KBM-7 (cell line): Measurements from ENCODE around the gene RALB.

Experiments
- DNase-seq: peaks from one replicate; pipeline ENCODE4 v3.0.0-alpha.2; 2015
- in situ Hi-C: fragments of 300-500 bp; cut with MboI; formaldehyde crosslinking; loops from 2 replicates; pipeline ENCODE4 v1.14.3; 2020; ENCODE audit warnings: low sequenced_read_pairs, low pct_unique_long_range_greater_than_20kb, mixed read lengths

The RALB gene

DNA sequence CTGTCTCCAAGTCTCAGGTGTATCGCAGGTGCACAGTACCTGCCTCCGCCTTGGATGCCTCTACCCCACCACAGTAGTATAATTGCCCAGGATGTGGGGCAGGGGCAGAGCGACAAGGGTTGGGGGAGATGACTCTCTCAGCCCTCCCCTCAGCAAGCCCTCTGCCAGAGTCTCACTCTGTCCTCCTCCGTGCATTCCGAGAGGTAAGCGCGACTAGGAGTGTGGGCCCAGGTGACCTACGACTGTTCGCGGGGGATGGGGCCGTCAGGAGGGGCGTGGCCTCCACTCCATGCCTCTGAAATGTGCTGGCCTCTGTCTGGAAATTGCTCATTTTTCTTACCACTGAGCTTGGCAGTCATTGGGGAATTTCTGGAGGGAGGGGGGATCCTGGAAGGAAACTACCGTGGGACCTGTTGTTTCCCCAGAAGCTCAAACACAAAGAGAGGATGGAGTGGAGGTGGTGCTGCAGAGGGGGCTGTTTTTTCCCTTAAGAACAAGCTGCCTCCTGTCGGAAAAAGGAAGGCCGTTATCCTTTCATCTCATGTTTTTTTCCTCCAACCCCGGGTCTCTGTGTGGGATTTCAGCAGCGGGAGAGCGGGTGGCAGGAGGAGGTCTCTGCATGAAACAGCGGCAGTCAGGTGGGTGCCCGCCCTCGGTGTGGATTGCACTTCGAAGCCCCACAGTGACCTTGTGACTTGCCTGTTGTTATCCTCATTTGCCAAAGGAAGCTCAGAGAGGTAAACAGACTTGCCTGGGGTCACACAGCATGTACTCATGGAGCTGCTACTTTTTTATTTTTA, 13.0 kb upstream of the RALB start:
- no peak for DNase-seq
- in situ Hi-C loops: no loop called here

DNA sequence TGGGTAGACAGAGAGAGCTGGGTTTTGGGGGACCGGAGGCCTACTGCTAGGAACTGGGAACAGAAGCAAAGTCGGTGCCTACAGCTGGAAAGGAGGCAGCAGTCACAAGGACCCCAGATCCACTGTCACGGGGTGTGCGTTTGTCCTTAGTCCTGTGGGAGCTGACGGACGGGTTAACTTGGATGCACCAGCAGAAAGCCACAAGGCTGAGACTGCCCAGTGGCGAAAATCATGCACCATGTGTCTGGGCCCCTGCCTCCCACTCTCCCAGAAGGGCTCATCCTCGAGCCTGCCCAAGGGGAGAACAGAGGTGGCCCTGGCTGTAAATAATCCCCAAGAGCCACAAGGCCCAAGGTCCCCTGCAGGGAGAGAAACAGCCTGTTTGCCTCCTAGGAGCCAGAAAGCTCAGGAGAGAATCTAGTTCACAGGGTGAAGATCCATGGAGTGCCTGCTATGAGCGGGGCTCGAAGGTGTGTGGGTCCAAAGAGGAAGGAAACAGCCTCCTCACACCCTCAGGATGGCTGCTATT, 11.7 kb upstream of the RALB start:
- in situ Hi-C loops: no loop called here
- no peak for DNase-seq

DNA sequence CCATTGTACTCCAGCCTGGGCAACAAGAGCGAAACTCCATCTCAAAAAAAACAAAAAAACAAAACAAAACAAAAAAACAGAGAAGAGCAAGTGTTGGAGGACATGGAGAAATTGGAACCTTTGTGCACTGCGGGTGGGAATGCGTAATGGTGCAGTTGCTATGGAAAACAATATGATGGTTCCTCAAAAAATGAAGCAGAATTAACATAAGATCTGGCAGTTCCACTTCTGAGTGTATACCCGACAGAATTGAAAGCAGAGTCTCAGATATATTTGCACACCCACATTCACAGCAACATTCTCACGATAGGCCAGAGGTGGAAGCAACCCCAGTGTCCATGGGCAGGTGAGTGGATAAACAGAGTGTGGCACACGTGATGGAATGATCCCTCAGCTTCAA, 11.0 kb upstream of the RALB start:
- in situ Hi-C loops: no loop called here
- no peak for DNase-seq

DNA sequence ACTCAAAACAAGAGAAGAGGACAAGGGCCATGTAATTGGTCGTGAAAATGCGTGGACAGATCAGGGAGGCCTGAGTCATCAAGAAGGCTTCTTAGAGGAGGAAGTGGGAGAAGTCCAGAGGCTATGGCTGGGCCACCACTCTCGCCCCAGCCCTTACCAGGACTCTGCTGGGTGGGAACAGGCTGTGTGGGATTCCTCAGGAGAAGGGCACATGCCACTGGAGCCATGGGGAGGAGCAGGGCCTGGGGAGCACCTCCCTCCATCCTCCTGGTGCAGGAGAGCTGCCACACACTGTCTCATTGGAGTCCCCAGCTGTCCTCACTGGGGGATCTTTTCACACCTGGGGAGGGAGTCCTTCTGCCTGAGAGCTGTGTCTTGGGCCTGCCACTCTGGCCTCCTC, 9.4 kb upstream of the RALB start:
- in situ Hi-C loops: no loop called here
- DNase-seq: no peak

DNA sequence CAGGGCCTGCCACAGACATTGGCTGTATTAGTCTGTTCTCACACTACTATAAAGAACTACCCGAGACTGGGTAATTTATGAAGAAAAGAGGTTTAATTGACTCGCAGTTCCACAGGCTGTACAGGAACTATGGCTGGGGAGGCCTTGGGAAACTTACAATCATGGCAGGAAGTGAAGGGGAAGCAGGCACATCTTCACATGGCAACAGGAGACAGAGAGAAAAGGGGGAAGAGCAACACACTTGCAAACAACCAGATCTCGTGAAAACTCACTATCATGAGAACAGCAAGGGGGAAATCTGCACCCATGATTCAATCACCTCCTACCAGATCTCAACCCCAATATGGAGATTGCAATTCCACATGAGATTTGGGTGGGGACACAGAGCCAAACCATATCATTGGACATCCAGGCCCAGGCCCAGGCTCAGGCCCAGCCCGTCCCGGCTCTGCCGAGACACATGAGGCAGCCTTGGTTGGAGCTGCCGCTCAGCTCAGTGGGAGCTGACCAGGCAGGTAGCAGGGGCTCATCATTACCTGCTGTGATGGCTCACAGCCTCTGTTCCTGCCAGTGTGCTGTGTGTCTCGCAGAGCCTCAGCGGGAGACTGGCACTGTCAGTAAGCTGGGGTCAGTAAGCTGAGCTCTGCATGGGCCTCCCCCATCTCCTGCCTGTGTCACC, 8.6 kb upstream of the RALB start:
- in situ Hi-C loops: no loop called here
- DNase-seq: no peak

- in situ Hi-C loops: no loop called here
- DNase-seq: no peak
Measured at GRCh38 chr2:120244656-120245519, 7.8 kb upstream of the RALB start.

DNA sequence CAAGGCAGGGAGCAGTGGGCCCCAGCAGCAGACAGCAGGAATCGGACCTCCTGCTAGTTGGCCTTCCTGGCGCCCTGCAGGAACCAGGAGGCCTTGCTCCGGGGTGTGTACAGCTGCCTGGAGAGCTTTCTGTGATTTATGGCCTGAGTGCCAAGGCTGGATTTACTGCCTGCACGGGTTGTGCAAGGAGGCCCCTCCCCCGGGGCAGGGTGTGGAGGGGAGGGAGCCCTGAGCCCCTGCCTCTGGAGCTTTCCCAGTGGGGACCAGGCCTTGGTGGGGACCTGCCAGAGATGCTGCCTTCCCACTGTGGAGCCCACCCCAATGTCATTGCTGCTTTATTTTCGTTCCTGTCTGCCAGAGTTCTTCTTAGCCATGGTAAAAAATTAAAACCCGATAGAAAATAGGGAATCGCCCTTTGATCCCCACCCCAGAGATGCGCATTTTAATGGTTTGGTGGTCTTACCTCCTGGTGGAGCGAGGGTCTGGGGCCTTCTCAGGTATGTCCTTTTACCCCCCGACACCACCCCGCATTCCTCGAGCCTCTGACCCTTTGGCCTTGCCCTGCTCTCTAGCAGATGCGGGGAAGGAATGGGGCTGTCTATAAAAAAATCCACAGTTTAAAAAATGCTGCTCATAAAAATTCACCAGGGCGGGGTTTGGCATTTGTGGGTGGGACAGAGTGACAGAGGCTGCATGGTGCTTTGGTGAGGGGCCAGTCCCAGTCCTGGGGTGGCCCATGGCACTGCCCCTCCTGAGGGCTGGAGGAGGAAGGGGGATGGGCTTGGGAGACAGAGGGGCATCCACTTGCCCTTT, 6.9 kb upstream of the RALB start:
- in situ Hi-C loops: no loop called here
- no peak for DNase-seq

GRCh38 chr2:120246546-120247300, 5.9 kb upstream of the RALB start:
- DNase-seq: no peak
- in situ Hi-C loops: no loop called here

GRCh38 chr2:120247851-120248250, 4.8 kb upstream of the RALB start:
- DNase-seq: no peak
- in situ Hi-C loops: no loop called here

DNA sequence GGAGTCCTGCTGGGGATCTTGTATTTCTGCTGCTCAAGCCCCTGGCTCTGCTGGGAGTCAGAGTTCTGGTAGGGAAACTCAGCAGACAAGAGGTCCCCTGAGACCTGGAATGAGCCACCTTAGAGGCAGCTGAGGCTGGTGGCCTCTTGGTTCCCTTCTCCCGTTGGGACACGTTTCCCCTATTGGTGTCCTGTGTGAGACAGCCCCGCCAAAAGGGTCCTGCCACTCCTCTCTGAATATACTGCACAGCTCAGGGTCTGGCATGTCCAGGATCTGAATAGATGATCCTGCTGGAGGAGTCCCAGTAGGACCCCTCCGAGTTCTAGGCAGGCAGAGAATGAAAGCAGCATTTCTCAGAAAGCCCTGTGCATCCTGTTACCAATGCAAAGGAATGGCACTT, 2.0 kb upstream of the RALB start:
- DNase-seq: no peak
- in situ Hi-C loops: no loop called here

DNA sequence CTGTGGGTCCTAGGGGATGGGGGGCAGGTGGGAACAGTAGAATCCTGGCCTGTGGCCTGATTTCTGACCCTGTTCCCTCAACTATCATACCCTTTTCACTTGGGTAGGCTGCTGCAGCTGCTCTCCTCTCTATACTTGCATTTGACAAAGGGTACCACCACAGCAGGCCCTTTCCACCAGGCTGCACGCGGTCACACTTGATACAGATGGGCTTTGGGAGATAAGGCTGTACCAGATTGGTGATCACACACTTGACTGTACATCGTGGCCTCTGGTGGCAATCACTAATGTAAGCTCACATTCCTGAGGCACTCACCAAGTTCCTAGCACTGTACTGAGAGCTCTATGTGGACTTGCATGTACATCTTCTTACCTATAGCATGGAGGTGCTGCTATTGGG, 1.6 kb upstream of the RALB start:
- in situ Hi-C loops: no loop called here
- no peak for DNase-seq

DNA sequence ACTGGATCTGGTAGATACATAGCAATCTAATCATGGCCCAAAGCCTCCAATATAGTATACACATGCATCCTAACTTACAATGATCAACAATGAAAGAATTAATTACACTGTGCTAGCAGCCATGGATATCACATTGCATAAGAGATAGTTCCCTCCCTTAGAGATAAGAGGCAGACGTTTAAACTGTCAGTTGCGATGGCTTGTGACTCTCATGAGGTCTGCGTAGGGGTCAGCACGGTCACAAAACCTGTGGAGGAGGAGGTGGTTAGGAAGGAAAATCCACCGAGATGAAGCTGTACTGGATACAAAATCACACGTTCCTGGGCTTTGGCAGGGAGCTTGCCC, 800 bp upstream of the RALB start:
- in situ Hi-C loops: no loop called here
- no peak for DNase-seq

DNA sequence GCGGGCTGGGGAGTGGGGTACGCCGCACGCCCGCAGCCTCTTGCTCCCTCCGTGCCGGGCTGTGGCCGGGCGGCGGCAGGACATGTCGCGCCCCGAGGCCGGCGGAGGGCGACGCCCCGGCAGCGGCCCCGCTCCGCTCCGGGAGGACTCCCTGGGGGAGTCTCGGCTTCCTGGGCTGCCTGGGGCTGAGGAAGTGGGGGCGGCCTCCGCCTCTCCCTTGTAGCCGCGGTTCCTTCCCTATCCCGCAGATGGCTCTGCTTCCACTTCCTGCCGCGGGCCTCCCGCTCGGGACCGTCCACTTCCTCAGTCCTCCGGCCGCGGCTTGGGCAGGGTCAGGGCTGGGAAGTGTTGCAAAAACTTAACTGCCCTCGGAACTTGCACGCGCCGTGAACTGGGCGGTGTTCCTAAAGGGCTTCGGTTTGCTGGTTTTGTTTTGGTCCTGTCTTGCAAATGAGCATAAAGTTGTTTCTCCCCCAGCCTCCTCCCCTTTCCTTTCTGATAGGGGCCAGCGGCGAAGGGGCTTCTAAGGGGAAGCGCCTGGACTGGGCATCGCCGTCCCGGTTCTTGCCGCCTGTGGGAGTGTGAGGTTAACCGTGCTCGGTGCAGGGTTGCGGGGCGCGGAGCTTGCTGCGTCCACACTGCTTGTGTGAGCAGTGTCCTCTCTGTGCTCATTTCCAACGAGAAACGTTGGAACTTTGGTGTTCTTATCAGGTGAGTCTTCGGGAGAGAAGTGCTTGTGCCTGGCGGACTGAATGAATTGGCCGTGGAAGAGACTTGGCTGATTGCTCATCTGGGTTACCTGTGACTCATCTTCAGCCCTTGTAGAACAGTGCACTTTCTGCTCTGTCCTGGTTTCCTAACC, 600 bp downstream of the RALB start:
- peak; percentile 79 for DNase-seq
- in situ Hi-C loops: no loop called here

DNA sequence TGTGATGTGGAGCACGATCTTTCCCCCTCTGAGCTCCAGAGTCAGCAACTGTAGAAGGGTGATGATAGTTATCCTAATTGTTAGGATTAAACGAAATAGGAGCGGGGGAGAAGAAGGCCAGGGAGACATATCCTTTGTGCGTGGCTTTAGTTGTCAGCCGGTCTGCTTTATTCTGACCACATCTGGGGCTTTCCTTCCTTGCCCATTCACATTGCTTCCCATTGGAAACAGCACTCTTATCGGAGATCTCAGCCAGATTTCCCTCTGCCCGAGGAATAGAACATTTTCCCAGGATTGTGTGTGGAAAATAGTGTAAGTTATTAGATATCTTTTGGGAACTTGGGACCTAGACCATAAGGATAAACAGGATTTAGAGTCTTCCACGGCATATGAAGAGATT, 1.5 kb downstream of the RALB start:
- DNase-seq: no peak
- in situ Hi-C loops: no loop called here

DNA sequence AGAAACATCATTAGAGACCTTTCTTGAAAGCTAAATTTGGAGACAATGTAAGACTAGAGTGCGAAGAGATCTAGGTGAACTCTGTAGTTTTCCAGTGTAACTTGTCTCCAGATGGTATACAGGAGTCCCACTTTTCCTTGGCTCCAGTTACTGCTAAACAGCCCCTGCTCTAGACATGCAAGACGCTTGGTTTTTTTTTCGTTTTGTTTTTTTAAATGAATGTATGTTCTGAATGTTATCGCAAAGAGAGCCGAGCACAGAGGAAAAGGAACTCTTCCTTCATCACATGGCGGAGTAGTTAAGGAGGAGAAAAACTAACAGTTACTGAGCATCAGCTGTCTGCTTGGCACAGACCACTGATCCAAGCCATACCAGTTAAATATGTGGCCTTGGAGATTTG, 2.4 kb downstream of the RALB start:
- in situ Hi-C loops: no loop called here
- DNase-seq: no peak

DNA sequence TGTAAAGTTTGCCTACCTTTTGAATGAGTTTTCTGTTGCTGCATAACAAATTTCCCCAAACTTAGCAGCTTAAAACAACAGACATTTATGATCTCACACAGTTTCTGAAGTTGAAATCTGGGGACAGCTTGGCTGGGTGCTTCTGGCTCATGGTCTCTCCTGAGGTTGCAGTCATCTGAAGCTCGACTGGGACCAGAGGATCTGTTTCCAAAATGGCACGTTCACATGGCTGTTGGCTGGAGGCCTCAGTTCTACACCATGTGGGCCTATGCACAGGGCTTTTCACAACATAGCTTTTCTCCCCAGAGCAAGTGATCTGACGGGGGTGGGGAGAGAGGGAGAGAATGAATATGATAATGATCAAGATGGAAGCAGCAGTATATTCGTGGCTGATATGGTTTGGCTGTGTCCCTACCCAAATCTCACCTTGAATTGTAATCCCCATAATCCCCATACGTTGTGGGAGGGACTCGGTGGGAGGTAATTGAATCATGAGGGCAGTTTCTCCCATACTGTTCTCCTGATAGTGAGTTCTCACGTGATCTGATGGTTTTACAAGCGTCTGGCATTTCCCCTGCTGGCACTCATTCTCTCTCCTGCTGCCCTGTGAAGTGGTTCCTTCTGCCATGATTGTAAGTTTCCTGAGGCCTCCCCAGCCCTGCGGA, 3.5 kb downstream of the RALB start:
- in situ Hi-C loops: no loop called here
- DNase-seq: peak; percentile 86

- DNase-seq: no peak
- in situ Hi-C loops: no loop called here
Measured at GRCh38 chr2:120256651-120257000, 4.0 kb downstream of the RALB start.
